ENCODE results near the gene ZCCHC7. TPM values are rescaled to one million over a fixed set of nuclear protein-coding genes. Genes with fewer than 3 reads are reported as not detected.
A peak's percentile ranks its signal among the peaks of the same experiment; 100 is the strongest.

Gene ZCCHC7
- total and polyA plus RNA-seq, 10 of the 15 experiments (the other 5 are each of a cell fraction or from before 2014, with no cell fraction given): 42.9 to 178 (median 53.3) TPM

DNA sequence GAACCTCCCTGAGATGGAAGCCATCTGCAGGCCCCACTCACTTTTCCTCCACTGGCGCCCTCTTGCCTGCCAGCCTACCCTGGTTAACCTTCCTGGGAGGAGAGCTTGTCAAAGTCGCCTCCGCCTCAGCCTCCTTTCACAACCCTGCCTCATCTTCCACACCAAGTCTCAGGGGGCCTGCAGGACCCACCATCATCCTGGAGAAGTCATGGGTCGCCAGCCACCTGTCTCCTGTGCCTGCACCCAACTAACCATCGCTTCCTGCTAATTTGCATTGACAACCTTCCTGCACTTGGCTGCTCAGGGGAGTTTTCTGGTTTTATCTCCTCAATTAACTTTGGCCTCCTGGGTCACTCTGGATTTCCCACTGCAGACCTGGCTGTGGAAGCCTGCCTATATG is 249.3 kb downstream of the ZCCHC7 start (continued):
- TF ChIP-seq, protein P1, sequence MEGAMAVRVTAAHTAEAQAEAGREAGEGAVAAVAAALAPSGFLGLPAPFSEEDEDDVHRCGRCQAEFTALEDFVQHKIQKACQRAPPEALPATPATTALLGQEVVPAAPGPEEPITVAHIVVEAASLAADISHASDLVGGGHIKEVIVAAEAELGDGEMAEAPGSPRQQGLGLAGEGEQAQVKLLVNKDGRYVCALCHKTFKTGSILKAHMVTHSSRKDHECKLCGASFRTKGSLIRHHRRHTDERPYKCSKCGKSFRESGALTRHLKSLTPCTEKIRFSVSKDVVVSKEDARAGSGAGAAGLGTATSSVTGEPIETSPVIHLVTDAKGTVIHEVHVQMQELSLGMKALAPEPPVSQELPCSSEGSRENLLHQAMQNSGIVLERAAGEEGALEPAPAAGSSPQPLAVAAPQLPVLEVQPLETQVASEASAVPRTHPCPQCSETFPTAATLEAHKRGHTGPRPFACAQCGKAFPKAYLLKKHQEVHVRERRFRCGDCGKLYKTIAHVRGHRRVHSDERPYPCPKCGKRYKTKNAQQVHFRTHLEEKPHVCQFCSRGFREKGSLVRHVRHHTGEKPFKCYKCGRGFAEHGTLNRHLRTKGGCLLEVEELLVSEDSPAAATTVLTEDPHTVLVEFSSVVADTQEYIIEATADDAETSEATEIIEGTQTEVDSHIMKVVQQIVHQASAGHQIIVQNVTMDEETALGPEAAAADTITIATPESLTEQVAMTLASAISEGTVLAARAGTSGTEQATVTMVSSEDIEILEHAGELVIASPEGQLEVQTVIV (IDR thresholded peaks at IDR 0.05; ENCODE audit: borderline replicate concordance, partially characterized antibody): no peak
- TF ChIP-seq TAF1 (IDR thresholded peaks at IDR 0.05; ENCODE audit: borderline replicate concordance, low read depth, low read length) (peak; percentile 77; the same call in 1 of the 2 replicates), ASH2L (IDR thresholded peaks at IDR 0.05; ENCODE audit: borderline replicate concordance, low read depth) (no peak), TCF12 (IDR thresholded peaks at IDR 0.05; ENCODE audit: low read depth, low read length) (no peak), NBN (IDR thresholded peaks at IDR 0.05) (peak; percentile 71), JUNB (IDR thresholded peaks at IDR 0.05) (no peak), HDAC2 (IDR thresholded peaks at IDR 0.05) (no peak), CEBPB (IDR thresholded peaks at IDR 0.05; ENCODE audit: borderline replicate concordance in 1 of 2, low read depth in 2 of 2, low read length in 2 of 2) (no peak), MYC (IDR thresholded peaks at IDR 0.05; ENCODE audit: insufficient read depth, insufficient read length, insufficient replicate concordance, low read length, severe bottlenecking) (no peak), MLLT1 (IDR thresholded peaks at IDR 0.05) (peak; percentile 64; the same call in 1 of the 2 replicates), MXI1 (IDR thresholded peaks at IDR 0.05; ENCODE audit: low read depth, low read length) (no peak), SMAD5 (IDR thresholded peaks at IDR 0.05; ENCODE audit: low read depth) (peak; percentile 89), NRF1 (conservative IDR thresholded peaks at IDR 0.05; ENCODE audit: low read depth, low read length) (no peak), CUX1 (IDR thresholded peaks at IDR 0.05; ENCODE audit: insufficient replicate concordance, low read depth, low read length) (no peak)
- TF ChIP-seq, protein P2, sequence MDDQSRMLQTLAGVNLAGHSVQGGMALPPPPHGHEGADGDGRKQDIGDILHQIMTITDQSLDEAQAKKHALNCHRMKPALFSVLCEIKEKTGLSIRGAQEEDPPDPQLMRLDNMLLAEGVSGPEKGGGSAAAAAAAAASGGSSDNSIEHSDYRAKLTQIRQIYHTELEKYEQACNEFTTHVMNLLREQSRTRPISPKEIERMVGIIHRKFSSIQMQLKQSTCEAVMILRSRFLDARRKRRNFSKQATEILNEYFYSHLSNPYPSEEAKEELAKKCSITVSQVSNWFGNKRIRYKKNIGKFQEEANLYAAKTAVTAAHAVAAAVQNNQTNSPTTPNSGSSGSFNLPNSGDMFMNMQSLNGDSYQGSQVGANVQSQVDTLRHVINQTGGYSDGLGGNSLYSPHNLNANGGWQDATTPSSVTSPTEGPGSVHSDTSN (IDR thresholded peaks at IDR 0.05; ENCODE audit: insufficient replicate concordance, low read depth, low read length): no peak
- TF ChIP-seq, protein P3, sequence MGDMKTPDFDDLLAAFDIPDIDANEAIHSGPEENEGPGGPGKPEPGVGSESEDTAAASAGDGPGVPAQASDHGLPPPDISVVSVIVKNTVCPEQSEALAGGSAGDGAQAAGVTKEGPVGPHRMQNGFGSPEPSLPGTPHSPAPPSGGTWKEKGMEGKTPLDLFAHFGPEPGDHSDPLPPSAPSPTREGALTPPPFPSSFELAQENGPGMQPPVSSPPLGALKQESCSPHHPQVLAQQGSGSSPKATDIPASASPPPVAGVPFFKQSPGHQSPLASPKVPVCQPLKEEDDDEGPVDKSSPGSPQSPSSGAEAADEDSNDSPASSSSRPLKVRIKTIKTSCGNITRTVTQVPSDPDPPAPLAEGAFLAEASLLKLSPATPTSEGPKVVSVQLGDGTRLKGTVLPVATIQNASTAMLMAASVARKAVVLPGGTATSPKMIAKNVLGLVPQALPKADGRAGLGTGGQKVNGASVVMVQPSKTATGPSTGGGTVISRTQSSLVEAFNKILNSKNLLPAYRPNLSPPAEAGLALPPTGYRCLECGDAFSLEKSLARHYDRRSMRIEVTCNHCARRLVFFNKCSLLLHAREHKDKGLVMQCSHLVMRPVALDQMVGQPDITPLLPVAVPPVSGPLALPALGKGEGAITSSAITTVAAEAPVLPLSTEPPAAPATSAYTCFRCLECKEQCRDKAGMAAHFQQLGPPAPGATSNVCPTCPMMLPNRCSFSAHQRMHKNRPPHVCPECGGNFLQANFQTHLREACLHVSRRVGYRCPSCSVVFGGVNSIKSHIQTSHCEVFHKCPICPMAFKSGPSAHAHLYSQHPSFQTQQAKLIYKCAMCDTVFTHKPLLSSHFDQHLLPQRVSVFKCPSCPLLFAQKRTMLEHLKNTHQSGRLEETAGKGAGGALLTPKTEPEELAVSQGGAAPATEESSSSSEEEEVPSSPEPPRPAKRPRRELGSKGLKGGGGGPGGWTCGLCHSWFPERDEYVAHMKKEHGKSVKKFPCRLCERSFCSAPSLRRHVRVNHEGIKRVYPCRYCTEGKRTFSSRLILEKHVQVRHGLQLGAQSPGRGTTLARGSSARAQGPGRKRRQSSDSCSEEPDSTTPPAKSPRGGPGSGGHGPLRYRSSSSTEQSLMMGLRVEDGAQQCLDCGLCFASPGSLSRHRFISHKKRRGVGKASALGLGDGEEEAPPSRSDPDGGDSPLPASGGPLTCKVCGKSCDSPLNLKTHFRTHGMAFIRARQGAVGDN (IDR thresholded peaks at IDR 0.05): peak; percentile 91

All from GM12878 (cell line).